SK-N-SH (cell line): ENCODE measurements around the gene NDEL1.

Source experiments
- CTCF ChIP-seq: fragments of 200-600 bp; sonication (generic); IDR thresholded peaks from 2 replicates; pipeline ENCODE4 v1.6.1; 2017; ENCODE audit warnings: antibody characterized with exemption, mild to moderate bottlenecking, moderate library complexity
- EZH2phosphoT487 ChIP-seq: fragments of 200-600 bp; sonication (generic); IDR thresholded peaks from 2 replicates; pipeline ENCODE4 v1.6.1; 2017; ENCODE audit warnings: low read depth, mixed run types, mild to moderate bottlenecking, antibody characterized with exemption, moderate library complexity, borderline replicate concordance
- MAX ChIP-seq: IDR thresholded peaks from 2 replicates; pipeline ENCODE4 v1.4.0; 2012; ENCODE audit warnings: low read depth
- REST ChIP-seq: IDR thresholded peaks from 2 replicates; pipeline ENCODE4 v1.6.1; 2012; ENCODE audit warnings: mild to moderate bottlenecking, low read depth, low read length, moderate library complexity
- RFX5 ChIP-seq: IDR thresholded peaks from 2 replicates; pipeline ENCODE4 v1.6.1; 2012; ENCODE audit warnings: mild to moderate bottlenecking, improper control_type of control experiment, low read length

- TF ChIP-seq RFX5 = no peak
- TF ChIP-seq MAX = no peak
- TF ChIP-seq CTCF = no peak
- TF ChIP-seq EZH2phosphoT487 = no peak
- TF ChIP-seq REST = no peak
Measured at GRCh38 chr17:8426094-8426720, 9.5 kb upstream of the NDEL1 start.
